Subcutaneous adipose tissue (tissue), 4 donors: ENCODE data around the gene TMEM30A. TPM values are rescaled to one million over a fixed set of nuclear protein-coding genes. Genes with fewer than 3 reads are reported as not detected.

ENCODE experiments used
- total RNA-seq, 4 donors: library from RNA; depleted of rRNA; stranded (reverse); fragments of >200 nt; gene quantifications; one replicate each; pipeline ENCODE4 v1.1.0, GENCODE V29; 2016
- TF ChIP-seq, protein P1 (sequence below): fragments of 450-650 bp; IDR thresholded peaks from one replicate; pipeline ENCODE4 v1.5.1; 2016; ENCODE audit warnings: low read depth, mild to moderate bottlenecking, control low read depth, antibody characterized with exemption, moderate library complexity

The TMEM30A gene
- total RNA-seq, 4 donors from 2014 or later: 50.7 to 95.2 (median 89.2) TPM

DNA sequence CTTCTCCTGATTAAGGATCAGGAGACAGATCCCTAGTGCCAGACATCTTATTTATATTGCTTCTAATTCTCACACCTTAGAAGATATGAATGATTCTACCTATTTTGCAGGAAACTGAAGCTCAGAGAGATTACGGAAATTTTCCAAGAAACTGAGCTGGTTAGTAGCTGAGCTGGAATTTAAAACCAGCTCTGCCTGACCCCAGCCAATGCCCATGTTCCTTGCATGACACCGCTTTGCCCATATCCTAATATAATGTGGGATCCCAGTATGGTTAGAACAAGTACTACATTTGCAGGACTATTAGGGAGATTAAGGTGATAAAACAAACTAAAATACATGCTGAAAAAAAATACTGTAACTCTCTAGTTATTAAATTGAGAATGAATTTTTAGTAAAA lies 1.9 kb downstream of the TMEM30A start:
- TF ChIP-seq, protein P1, sequence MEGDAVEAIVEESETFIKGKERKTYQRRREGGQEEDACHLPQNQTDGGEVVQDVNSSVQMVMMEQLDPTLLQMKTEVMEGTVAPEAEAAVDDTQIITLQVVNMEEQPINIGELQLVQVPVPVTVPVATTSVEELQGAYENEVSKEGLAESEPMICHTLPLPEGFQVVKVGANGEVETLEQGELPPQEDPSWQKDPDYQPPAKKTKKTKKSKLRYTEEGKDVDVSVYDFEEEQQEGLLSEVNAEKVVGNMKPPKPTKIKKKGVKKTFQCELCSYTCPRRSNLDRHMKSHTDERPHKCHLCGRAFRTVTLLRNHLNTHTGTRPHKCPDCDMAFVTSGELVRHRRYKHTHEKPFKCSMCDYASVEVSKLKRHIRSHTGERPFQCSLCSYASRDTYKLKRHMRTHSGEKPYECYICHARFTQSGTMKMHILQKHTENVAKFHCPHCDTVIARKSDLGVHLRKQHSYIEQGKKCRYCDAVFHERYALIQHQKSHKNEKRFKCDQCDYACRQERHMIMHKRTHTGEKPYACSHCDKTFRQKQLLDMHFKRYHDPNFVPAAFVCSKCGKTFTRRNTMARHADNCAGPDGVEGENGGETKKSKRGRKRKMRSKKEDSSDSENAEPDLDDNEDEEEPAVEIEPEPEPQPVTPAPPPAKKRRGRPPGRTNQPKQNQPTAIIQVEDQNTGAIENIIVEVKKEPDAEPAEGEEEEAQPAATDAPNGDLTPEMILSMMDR: no peak

DNA sequence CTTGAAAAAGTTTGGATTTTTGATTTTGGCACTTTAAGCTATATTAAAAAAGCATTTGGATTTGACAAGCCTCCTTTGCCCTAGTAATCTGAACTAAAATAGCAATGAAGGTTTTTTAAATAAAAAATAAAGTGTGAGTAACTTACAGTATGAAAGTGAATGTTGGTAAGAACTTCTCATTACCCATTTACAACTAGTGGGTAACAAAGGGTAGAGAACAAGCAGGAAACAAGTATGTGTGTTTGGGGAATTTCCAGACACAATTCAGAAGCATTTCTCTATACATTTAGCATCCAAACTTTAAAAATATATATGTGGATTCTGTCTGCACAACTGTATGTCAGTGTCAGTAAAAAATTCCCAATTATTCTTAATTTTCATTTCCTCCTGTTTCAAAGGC lies 2.9 kb downstream of the TMEM30A start:
- TF ChIP-seq, protein P1: no peak

DNA sequence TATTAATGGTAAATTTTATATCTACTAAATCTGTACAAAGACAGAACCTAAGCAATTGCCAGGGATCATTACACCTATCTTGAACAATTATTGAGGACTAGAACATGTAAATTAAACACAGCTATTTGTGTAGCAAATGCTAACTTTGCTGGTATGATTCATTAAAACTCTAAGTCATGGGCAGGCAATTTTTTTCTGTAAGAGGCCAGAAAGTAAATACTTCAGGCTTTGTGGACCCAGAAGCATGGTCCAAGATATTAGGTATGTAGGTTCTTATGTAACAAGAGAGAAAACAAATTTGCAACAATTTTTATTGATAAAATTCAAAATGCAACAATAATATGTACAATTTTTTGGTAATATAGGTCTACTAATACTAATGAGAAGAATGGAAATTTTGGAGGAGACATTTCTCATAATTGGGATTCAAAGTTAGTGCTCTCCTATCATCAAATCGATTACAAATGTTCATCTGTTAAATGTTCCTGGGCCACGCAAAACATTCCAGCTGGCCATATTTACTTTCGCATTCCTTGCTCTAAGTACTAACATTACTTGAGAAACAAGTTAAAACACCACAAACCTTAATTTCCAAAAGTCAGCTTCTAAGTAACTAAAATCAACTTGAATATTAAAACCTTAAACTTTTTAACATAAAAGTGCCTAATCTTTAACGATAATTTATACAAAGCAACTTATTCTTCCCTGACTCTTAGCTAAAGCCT lies 4.3 kb downstream of the TMEM30A start:
- TF ChIP-seq, protein P1: no peak

DNA sequence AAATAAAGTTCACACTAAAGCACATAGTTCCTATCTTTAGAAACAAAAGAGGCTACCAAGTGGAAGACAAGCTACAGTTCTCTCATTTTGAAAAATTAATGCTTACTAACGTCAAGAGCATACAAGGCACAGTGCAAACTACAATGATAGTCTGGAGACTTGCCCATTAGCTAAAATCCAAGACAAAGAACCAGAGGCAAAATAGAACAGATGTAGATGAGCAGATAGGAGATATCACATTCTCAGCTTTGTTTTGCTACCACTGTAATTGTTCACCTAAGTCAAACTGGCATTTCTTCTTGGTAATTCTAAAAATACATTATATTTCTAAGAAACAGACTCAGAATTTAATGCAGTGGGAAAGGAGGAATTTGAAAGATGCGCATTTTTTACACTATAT lies 5.2 kb downstream of the TMEM30A start:
- TF ChIP-seq, protein P1: no peak

DNA sequence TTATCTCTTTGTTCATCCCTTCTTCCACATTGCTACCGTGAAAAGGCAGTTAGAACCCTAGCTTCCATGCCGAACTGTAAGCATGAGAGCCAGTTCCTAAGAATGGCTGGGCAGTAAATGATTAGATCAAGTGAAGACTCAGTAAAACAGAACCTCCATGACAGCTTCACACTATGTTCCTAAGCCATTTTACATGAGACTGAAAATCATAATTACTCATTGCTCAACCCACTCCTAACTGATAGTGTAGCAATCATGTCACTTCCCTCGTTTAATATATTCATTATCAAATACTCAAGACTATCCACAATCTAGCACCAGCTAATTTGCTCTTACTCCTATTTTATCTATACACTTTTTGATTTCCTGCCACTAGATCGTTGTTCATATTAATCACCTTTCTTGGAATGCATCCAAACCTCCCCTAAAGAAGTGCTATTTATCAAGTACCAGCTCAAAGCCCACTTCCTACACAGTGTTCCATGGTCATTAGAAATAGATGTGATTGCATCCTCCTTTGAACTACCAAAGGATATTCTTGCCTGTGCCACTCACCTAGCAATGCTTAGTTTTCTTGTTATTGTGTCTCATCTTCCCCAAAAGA lies 6.0 kb downstream of the TMEM30A start:
- TF ChIP-seq, protein P1: no peak

DNA sequence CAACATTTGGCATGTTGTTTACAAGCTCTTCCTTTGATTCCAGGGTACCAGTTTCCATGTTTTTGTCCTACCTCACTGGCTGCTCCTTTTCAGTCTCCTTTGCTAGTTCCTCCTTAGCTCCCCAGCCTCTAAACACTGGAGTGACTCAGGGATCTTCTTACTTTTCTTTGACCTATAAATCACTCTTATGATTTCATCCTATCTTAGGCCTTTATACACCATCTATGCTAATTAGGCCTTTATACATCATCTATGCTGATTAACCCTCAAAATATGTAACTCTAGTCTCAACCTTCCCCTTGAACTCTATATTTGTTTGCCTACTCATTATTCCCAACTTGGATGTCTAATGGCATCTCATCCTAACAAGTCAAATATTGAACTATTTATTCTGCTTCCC lies 9.5 kb downstream of the TMEM30A start:
- TF ChIP-seq, protein P1: no peak

DNA sequence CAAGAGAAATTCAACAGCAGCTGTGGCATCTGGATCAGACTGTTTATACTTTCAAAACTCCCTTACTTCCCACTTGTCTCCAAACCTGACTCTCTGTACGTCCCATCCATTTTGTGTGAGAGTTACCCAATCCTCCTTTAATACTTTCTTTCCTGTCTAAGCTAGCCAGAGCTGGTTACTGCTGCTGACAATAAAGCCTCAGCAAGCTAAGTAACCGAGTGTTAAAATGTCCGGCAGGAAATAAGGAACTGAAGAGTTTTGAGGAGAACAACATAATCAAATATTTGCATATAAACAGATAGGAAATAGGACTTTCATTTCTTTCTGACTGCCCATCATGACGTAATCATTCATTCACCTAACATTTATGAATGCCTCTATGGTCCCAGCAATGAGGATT lies 11.6 kb downstream of the TMEM30A start:
- TF ChIP-seq, protein P1: no peak
